ENCODE measurements around the gene INVS. TPM values are rescaled to one million over a fixed set of nuclear protein-coding genes. Genes with fewer than 3 reads are reported as not detected.
"Not testable (repeated sequence)": the region's sequence is repeated elsewhere in the genome, so short reads cannot be mapped to it uniquely, and the experiment has no call there.

The INVS gene
- total and polyA plus RNA-seq, 2 experiments from 2014 or later: 9.4 to 15.3 TPM

DNA sequence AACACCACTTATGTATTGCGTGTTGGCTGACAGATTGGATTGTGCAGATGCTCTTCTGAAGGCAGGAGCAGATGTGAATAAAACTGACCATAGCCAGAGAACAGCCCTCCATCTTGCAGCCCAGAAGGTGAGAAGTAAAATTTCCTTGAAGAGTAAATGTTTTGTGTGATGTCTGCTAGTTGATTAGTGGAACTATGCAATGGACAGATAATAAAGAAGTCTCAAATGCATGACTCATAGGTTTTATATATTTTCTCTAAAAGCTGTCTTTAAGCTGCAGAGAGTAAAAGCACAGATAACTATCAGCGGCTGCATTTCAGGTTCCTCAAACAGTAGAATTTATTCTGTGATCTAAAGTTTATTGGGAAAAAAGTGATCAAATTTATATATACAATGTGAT is 27.4 kb downstream of the INVS start:
- H3K27me3 ChIP-seq: no peaks in the 10 kb centered on the region

DNA sequence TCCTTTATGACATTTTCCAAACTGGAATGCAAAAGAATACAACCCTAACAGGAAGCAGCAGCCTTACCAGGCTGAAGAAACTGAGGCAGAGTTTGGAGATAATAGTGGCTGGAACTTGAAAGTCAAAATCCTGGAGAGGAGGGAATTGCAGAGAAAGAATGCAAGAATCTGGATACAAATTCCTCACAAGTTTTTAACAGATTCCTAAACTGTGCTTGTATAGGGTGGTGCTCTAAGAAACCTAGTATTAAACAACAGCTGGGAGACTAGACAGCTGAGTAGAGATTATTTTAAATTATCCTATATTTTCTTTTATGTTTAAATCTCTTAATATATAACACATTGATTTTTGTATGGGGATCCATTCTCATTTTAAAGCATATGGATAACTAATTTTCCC is 30.7 kb downstream of the INVS start:
- no peaks in the 10 kb centered on the region for H3K9me3 ChIP-seq (ENCODE audit: low read depth)
- no peak for TF ChIP-seq CTCF (IDR thresholded peaks at IDR 0.05; ENCODE audit: low read depth, low read length)
- no peaks in the 10 kb centered on the region for H3K27me3 ChIP-seq

More for the DNA sequence above, 27.4 kb downstream of the INVS start:
- peaks cover 5% of the 10 kb centered on the region for H3K36me3 ChIP-seq
- no peak overlapping the region for H3K27ac ChIP-seq
- H3K4me1 ChIP-seq (ENCODE audit: low read depth): no peaks in the 10 kb centered on the region
- H3K4me3 ChIP-seq: no peak overlapping the region
- no peaks in the 10 kb centered on the region for H3K9me3 ChIP-seq (ENCODE audit: low read depth)
- no peak for TF ChIP-seq CTCF (IDR thresholded peaks at IDR 0.05; ENCODE audit: low read depth, low read length)
- no peak for DNase-seq (ENCODE audit: low read depth in 1 of 2, low spot score in 1 of 2)

DNA sequence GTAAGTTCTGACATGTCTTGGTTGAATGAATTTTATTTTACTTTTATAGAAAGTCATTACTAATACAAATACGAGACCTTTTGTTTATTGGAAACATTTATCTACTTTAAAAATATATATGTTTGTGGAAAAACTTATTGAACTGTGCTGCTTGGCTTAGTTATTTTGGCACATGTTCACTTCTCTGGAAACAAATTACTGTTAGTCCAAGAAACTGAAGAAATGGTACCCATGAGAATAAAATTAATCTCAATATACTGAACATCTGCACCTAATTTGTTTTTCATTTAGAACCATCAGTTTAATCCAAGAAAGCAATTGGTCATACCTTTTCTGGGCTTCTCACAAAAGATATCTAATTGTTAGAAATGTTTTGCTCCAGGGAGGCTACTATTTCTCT is 32.2 kb downstream of the INVS start:
- TF ChIP-seq CTCF (IDR thresholded peaks at IDR 0.05; ENCODE audit: low read depth, low read length): no peak
- no peak overlapping the region for H3K27ac ChIP-seq
- no peak for DNase-seq (ENCODE audit: low read depth in 1 of 2, low spot score in 1 of 2)
- no peaks in the 10 kb centered on the region for H3K4me1 ChIP-seq (ENCODE audit: low read depth)
- H3K36me3 ChIP-seq: peaks cover 7% of the 10 kb centered on the region
- H3K27me3 ChIP-seq: no peaks in the 10 kb centered on the region
- H3K9me3 ChIP-seq (ENCODE audit: low read depth): no peaks in the 10 kb centered on the region
- no peak overlapping the region for H3K4me3 ChIP-seq

More for the DNA sequence above, 30.7 kb downstream of the INVS start:
- H3K4me1 ChIP-seq (ENCODE audit: low read depth): no peaks in the 10 kb centered on the region
- no peak overlapping the region for H3K4me3 ChIP-seq
- no peak for DNase-seq (ENCODE audit: low read depth in 1 of 2, low spot score in 1 of 2)
- peaks cover 8% of the 10 kb centered on the region for H3K36me3 ChIP-seq
- no peak overlapping the region for H3K27ac ChIP-seq

DNA sequence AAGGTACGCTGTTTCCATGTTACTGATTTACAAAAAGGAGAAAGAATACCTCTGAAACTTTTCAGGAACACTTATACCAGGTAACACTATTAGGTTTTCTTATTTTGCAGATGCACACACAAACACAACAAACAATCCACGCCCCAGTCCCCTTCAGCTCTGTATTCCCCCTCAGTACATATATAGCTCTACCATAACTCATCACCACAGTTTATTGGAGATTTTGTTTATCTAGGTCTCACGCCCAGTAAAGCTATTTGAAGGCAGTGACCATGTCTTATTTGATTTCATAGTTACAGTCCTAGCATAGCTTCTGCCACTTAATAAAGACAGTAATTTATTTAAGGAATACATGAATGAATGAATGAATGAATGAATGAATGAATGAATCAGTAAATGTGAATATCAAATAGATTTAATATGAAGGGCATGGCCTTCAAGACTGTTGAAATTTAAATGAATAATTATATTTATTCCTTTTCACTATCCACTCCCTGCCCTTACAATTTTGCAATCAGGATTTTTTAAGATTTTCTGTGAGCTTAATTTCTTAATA is 32.9 kb downstream of the INVS start:
- H3K27me3 ChIP-seq: no peaks in the 10 kb centered on the region
- H3K4me1 ChIP-seq (ENCODE audit: low read depth): no peaks in the 10 kb centered on the region
- no peaks in the 10 kb centered on the region for H3K9me3 ChIP-seq (ENCODE audit: low read depth)
- peaks cover 3% of the 10 kb centered on the region for H3K36me3 ChIP-seq
- no peak for TF ChIP-seq CTCF (IDR thresholded peaks at IDR 0.05; ENCODE audit: low read depth, low read length)
- no peak overlapping the region for H3K4me3 ChIP-seq
- DNase-seq (ENCODE audit: low read depth in 1 of 2, low spot score in 1 of 2): no peak
- H3K27ac ChIP-seq: no peak overlapping the region

DNA sequence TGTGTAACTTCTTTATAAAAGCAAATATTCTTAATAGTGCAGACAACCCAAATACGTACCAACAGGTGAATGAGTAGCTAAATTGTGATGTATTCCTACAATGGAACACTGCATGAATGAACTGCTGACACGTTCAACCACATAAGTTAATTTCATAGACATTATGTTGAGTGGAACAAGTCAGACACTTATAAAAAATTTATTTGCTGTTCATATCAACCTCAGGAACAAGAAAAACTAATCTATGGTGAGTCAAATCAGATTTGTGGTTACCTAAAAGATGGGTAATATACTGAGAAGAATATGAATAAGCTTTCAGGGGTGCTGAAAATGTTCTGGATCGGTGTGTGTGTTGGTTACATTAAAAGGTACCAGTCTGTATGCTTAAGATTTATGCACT is 35.7 kb downstream of the INVS start:
- no peaks in the 10 kb centered on the region for H3K9me3 ChIP-seq (ENCODE audit: low read depth)
- H3K4me1 ChIP-seq (ENCODE audit: low read depth): no peaks in the 10 kb centered on the region
- no peak overlapping the region for H3K27ac ChIP-seq
- H3K36me3 ChIP-seq: peaks cover 3% of the 10 kb centered on the region
- no peak overlapping the region for H3K4me3 ChIP-seq
- no peak for DNase-seq (ENCODE audit: low read depth in 1 of 2, low spot score in 1 of 2)
- TF ChIP-seq CTCF (IDR thresholded peaks at IDR 0.05; ENCODE audit: low read depth, low read length): no peak
- H3K27me3 ChIP-seq: no peaks in the 10 kb centered on the region

- H3K4me1 ChIP-seq (ENCODE audit: low read depth); H3K4me3 ChIP-seq; H3K27ac ChIP-seq; H3K36me3 ChIP-seq; H3K27me3 ChIP-seq; DNase-seq (ENCODE audit: low read depth in 1 of 2, low spot score in 1 of 2); H3K9me3 ChIP-seq (ENCODE audit: low read depth): not testable (repeated sequence)
- TF ChIP-seq CTCF (IDR thresholded peaks at IDR 0.05; ENCODE audit: low read depth, low read length): peak; percentile 19
These were observed 37.8 kb downstream of the INVS start for GRCh38 chr9:100136799-100137198.

DNA sequence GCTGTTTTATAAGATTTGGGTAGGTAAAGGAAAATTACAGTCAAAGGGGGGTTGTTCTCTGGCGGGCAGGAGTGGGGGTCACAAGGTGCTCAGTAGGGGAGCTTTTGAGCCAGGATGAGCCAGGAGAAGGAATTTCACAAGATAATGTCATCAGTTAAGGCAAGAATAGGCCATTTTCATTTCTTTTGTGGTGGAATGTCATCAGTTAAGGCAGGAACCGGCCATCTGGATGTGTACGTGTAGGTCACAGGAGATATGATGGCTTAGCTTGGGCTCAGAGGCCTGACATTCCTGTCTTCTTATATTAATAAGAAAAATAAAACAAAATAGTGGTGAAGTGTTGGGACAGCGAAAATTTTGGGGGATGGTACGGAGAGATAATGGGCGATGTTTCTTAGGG is 41.3 kb downstream of the INVS start:
- H3K4me3 ChIP-seq; H3K4me1 ChIP-seq (ENCODE audit: low read depth); H3K27ac ChIP-seq; DNase-seq (ENCODE audit: low read depth in 1 of 2, low spot score in 1 of 2); H3K36me3 ChIP-seq; H3K27me3 ChIP-seq; H3K9me3 ChIP-seq (ENCODE audit: low read depth): not testable (repeated sequence)

DNA sequence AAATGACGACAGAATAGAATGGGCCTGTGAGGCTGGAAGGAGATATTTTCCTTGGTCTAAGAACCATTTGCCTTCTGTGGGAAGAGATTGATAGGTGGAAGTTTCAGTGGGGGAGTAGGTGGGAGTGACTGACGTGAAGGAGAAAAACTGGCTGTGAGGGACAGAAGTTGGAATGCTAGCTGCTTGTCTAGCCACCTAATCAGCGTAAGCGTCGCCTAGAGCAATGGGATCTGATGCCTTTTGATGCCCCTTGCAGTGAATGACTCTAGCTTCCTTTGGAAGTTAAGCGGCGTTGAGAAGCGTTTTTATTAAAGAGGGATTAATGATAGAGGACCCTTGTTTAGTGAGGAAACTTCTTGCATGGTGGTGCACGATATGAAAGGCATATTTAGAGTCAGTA is 42.8 kb downstream of the INVS start:
- H3K36me3 ChIP-seq; H3K27ac ChIP-seq; DNase-seq (ENCODE audit: low read depth in 1 of 2, low spot score in 1 of 2); H3K27me3 ChIP-seq; H3K4me3 ChIP-seq; H3K4me1 ChIP-seq (ENCODE audit: low read depth); H3K9me3 ChIP-seq (ENCODE audit: low read depth): not testable (repeated sequence)

Measured in cardiac muscle cell (in vitro differentiated cells and primary cell).